ENCODE data around the gene ARRB1. TPM values are rescaled to one million over a fixed set of nuclear protein-coding genes. Genes with fewer than 3 reads are reported as not detected.

The ARRB1 gene
- total and polyA plus RNA-seq, 2 of the 13 experiments (the other 11 are each of a cell fraction or from before 2014, with no cell fraction given): 22.5 to 35.7 TPM

- no peak; the same call in 1 of the 2 replicates for TF ChIP-seq ZNF383 (CRISPR knock-in tag; IDR thresholded peaks at IDR 0.05; ENCODE audit: borderline replicate concordance)
- TF ChIP-seq ESRRA (CRISPR knock-in tag; IDR thresholded peaks at IDR 0.05; ENCODE audit: low read depth): peak; percentile 79
- TF ChIP-seq ZNF274 (CRISPR knock-in tag; IDR thresholded peaks at IDR 0.05): peak; percentile 86; the same call in 1 of the 2 replicates
- peak; percentile 84 for TF ChIP-seq ZNF691 (CRISPR knock-in tag; IDR thresholded peaks at IDR 0.05; ENCODE audit: borderline replicate concordance, low read depth)
- TF ChIP-seq PTBP1 (IDR thresholded peaks at IDR 0.05; ENCODE audit: low read depth, low read length, poor library complexity, severe bottlenecking): peak; percentile 89
- TF ChIP-seq ZNF878 (CRISPR knock-in tag; IDR thresholded peaks at IDR 0.05): peak; percentile 79
- peak; percentile 75 for TF ChIP-seq TBX2 (CRISPR knock-in tag; IDR thresholded peaks at IDR 0.05; ENCODE audit: borderline replicate concordance)
- TF ChIP-seq SETDB1 (CRISPR knock-in tag; IDR thresholded peaks at IDR 0.05; ENCODE audit: borderline replicate concordance): no peak
- TF ChIP-seq ZNF83 (CRISPR knock-in tag; IDR thresholded peaks at IDR 0.05; ENCODE audit: borderline replicate concordance): peak; percentile 34; the same call in 1 of the 2 replicates
- peak; percentile 15; the same call in 1 of the 2 replicates for TF ChIP-seq ZNF652 (CRISPR knock-in tag; IDR thresholded peaks at IDR 0.05; ENCODE audit: borderline replicate concordance, low read depth)
- peak; percentile 86; the same call in 1 of the 2 replicates for TF ChIP-seq SMYD3 (CRISPR knock-in tag; IDR thresholded peaks at IDR 0.05)
- no peak for TF ChIP-seq AHDC1 (CRISPR knock-in tag; IDR thresholded peaks at IDR 0.05; ENCODE audit: borderline replicate concordance)
- peak; percentile 99 for TF ChIP-seq POLR2AphosphoS5 (IDR thresholded peaks at IDR 0.05; ENCODE audit: low read depth, low read length)
- TF ChIP-seq PLRG1 (conservative IDR thresholded peaks at IDR 0.05): no peak
- peak; percentile 59 for TF ChIP-seq BCL6 (CRISPR knock-in tag; IDR thresholded peaks at IDR 0.05)
- TF ChIP-seq HES4 (CRISPR knock-in tag; IDR thresholded peaks at IDR 0.05; ENCODE audit: borderline replicate concordance): peak; percentile 80; the same call in 1 of the 2 replicates
- no peak for TF ChIP-seq SRSF4 (IDR thresholded peaks at IDR 0.05; ENCODE audit: low read depth, low read length, poor library complexity, severe bottlenecking)
- no peak for TF ChIP-seq NR3C1 (CRISPR knock-in tag; IDR thresholded peaks at IDR 0.05)
Observed at GRCh38 chr11:75399344-75400145, 48.1 kb upstream of the ARRB1 start, which contains the start of gene RPS3 (continued).
